Testis (tissue), 2 donors: ENCODE results near the gene FILIP1L.

Experiments
- POLR2A ChIP-seq: fragments of 450-650 bp; IDR thresholded peaks from one replicate; pipeline ENCODE4 v1.6.1; 2017; ENCODE audit warnings: antibody characterized with exemption, mild to moderate bottlenecking, moderate library complexity
- TF ChIP-seq, protein P1 (sequence below), 3 experiments: fragments of 450-650 bp in 2 of 3; fragments of 200-600 bp in 1 of 3; sonication (generic) in 1 of 3; IDR thresholded peaks; one replicate each; pipeline ENCODE4 v1.5.1; 2016 to 2019; ENCODE audit warnings: antibody characterized with exemption in 3 of 3, mild to moderate bottlenecking in 2 of 3, moderate library complexity in 1 of 3

DNA sequence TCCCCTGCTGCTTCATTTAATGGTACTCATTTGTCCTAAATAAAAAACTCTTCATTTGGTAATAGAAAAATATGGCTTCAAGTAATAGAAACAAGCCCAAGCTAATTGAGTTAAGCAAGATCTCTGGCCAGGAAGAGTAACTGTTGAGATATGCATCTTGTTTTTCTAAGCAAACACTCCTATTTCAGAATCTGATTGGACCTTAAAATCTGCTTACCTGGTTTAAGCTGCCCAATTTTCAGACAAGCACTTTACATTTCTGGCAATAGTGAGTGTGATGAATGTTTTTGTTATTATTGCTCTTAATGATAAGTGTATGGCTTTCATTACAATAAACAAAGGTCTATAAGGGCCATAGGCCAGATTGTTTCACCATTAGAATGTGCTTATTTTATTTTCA lies 210.4 kb downstream of the FILIP1L start:
- no peak for TF ChIP-seq POLR2A
- TF ChIP-seq, protein P1, sequence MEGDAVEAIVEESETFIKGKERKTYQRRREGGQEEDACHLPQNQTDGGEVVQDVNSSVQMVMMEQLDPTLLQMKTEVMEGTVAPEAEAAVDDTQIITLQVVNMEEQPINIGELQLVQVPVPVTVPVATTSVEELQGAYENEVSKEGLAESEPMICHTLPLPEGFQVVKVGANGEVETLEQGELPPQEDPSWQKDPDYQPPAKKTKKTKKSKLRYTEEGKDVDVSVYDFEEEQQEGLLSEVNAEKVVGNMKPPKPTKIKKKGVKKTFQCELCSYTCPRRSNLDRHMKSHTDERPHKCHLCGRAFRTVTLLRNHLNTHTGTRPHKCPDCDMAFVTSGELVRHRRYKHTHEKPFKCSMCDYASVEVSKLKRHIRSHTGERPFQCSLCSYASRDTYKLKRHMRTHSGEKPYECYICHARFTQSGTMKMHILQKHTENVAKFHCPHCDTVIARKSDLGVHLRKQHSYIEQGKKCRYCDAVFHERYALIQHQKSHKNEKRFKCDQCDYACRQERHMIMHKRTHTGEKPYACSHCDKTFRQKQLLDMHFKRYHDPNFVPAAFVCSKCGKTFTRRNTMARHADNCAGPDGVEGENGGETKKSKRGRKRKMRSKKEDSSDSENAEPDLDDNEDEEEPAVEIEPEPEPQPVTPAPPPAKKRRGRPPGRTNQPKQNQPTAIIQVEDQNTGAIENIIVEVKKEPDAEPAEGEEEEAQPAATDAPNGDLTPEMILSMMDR (IDR thresholded peaks at IDR 0.05): no peak
